Nephron progenitor cell (in vitro differentiated cells): ENCODE results near the gene LEFTY2.
A peak's percentile ranks its signal among the peaks of the same experiment; 100 is the strongest.

ENCODE experiments used
- DNase-seq: peaks from one replicate; pipeline ENCODE4 v3.0.0; 2021
- H3K27ac Mint-ChIP-seq: 2 replicates; pipeline ENCODE4 v1.8.0; 2021; ENCODE audit warnings: mild to moderate bottlenecking, moderate library complexity, mixed read lengths
- H3K27me3 Mint-ChIP-seq: 2 replicates; pipeline ENCODE4 v1.8.0; 2021; ENCODE audit warnings: mild to moderate bottlenecking, low read depth, mixed read lengths; ENCODE audit not compliant: poor library complexity
- H3K36me3 Mint-ChIP-seq: 2 replicates; pipeline ENCODE4 v1.8.0; 2021; ENCODE audit warnings: low read depth, mixed read lengths
- H3K4me1 Mint-ChIP-seq: 2 replicates; pipeline ENCODE4 v1.8.0; 2021; ENCODE audit warnings: mixed read lengths
- H3K4me3 Mint-ChIP-seq: 2 replicates; pipeline ENCODE4 v1.8.0; 2021; ENCODE audit warnings: mild to moderate bottlenecking, moderate library complexity, mixed read lengths
- H3K9me3 Mint-ChIP-seq: 2 replicates; pipeline ENCODE4 v1.8.0; 2021; ENCODE audit warnings: mild to moderate bottlenecking, moderate library complexity, mixed read lengths
- TF ChIP-seq, protein P1 (sequence below): fragments of 200-600 bp; sonication (generic); IDR thresholded peaks from 2 replicates; pipeline ENCODE4 v1.5.0; 2021; ENCODE audit warnings: antibody characterized with exemption

Gene LEFTY2, protein sequence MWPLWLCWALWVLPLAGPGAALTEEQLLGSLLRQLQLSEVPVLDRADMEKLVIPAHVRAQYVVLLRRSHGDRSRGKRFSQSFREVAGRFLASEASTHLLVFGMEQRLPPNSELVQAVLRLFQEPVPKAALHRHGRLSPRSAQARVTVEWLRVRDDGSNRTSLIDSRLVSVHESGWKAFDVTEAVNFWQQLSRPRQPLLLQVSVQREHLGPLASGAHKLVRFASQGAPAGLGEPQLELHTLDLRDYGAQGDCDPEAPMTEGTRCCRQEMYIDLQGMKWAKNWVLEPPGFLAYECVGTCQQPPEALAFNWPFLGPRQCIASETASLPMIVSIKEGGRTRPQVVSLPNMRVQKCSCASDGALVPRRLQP

DNA sequence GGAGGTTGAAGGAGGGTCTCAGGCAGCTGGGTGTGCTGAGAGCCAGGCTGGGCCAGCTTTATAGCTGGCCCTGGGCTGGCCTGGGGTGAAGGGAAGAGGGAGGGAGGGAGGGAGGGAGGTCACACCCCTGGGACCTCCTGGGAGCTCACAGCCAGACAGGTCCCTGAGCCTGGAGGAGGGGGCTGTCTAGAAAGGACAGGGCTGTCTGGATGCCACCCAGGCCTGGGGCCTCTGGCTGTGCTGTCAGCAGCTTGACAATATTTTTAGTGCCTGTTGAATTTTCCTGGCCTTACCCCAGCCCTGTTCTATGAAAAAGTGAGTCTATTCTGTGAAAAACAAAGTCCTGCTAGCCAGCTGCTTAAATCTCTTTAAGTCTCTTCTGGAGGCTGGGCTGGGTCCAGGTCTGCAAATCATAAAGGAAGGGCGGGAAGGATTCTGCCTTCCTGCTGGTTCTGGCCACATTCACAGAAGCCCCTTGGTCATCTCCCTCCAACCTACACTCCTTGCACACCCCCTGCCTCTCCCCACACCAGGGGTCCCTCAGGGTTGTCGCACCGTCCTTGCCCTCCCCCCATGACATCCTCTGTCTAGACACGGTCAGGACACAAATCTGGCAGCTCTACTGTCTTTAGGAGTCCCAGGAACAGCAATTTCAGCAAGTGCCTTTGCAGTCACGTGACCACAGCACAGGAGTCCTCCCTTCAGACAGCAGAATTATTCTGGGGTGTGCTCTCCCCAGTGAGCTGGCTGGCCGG lies at the start of gene LEFTY2:
Gene LEFTY2 (minus strand): TSS at position 34 of the 755 bp plus-strand sequence. CDS start 80 bp downstream, outside the sequence.
- Mint-ChIP-seq H3K4me3 (peak within 1 kb of the TSS; percentile 44), H3K4me1 (peaks cover 61% of the 10 kb centered on the region), H3K36me3 (no peaks in the 10 kb centered on the region), H3K27me3 (no peaks in the 10 kb centered on the region), H3K9me3 (no peaks in the 10 kb centered on the region), H3K27ac (peak within 1 kb of the TSS; percentile 80)
- TF ChIP-seq, protein P1, sequence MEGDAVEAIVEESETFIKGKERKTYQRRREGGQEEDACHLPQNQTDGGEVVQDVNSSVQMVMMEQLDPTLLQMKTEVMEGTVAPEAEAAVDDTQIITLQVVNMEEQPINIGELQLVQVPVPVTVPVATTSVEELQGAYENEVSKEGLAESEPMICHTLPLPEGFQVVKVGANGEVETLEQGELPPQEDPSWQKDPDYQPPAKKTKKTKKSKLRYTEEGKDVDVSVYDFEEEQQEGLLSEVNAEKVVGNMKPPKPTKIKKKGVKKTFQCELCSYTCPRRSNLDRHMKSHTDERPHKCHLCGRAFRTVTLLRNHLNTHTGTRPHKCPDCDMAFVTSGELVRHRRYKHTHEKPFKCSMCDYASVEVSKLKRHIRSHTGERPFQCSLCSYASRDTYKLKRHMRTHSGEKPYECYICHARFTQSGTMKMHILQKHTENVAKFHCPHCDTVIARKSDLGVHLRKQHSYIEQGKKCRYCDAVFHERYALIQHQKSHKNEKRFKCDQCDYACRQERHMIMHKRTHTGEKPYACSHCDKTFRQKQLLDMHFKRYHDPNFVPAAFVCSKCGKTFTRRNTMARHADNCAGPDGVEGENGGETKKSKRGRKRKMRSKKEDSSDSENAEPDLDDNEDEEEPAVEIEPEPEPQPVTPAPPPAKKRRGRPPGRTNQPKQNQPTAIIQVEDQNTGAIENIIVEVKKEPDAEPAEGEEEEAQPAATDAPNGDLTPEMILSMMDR: no peak
- peak; percentile 25 for DNase-seq

GRCh38 chr1:225987491-225988316 lies 46.7 kb upstream of the LEFTY2 start:
- DNase-seq: no peak
- Mint-ChIP-seq H3K4me3 (no peak overlapping the region), H3K9me3 (peaks cover 11% of the 10 kb centered on the region), H3K27ac (no peak overlapping the region), H3K36me3 (peaks cover 63% of the 10 kb centered on the region), H3K27me3 (peaks cover 6% of the 10 kb centered on the region), H3K4me1 (no peaks in the 10 kb centered on the region)
- TF ChIP-seq, protein P1: peak; percentile 79

GRCh38 chr1:225981714-225982113 lies 40.7 kb upstream of the LEFTY2 start:
- TF ChIP-seq, protein P1: no peak
- Mint-ChIP-seq H3K4me3 (no peak overlapping the region), H3K36me3 (peaks cover 67% of the 10 kb centered on the region), H3K27ac (no peak overlapping the region), H3K9me3 (peaks cover 35% of the 10 kb centered on the region), H3K4me1 (peaks cover 14% of the 10 kb centered on the region), H3K27me3 (no peaks in the 10 kb centered on the region)
- DNase-seq: no peak

GRCh38 chr1:225980005-225980836 lies 39.2 kb upstream of the LEFTY2 start:
- Mint-ChIP-seq H3K27ac (no peak overlapping the region), H3K36me3 (peaks cover 62% of the 10 kb centered on the region), H3K4me3 (no peak overlapping the region), H3K4me1 (peaks cover 14% of the 10 kb centered on the region), H3K27me3 (no peaks in the 10 kb centered on the region), H3K9me3 (peaks cover 35% of the 10 kb centered on the region)
- no peak for DNase-seq
- TF ChIP-seq, protein P1: no peak

- Mint-ChIP-seq H3K36me3 (peaks cover 56% of the 10 kb centered on the region), H3K4me1 (peaks cover 14% of the 10 kb centered on the region), H3K27me3 (no peaks in the 10 kb centered on the region), H3K9me3 (peaks cover 35% of the 10 kb centered on the region), H3K4me3 (no peak overlapping the region), H3K27ac (no peak overlapping the region)
- TF ChIP-seq, protein P1: no peak
- DNase-seq: no peak
Measured at GRCh38 chr1:225979421-225979820, 38.4 kb upstream of the LEFTY2 start.
